Tibial nerve (tissue), 4 donors: ENCODE results near the gene SIMC1. TPM values are rescaled to one million over a fixed set of nuclear protein-coding genes. Genes with fewer than 3 reads are reported as not detected.

Experiments used
- DNase-seq, 2 donors: peaks; one replicate each; pipeline ENCODE4 v3.0.0-alpha.2; 2019; ENCODE audit warnings: low spot score in 2 of 2
- H3K27ac ChIP-seq, 4 donors: fragments of 200-600 bp; sonication (generic) in 3 of 4; one replicate each; pipeline ENCODE4 v1.5.1; 2017 to 2019; ENCODE audit warnings: mild to moderate bottlenecking in 1 of 4
- H3K27me3 ChIP-seq, 2 donors: fragments of 200-600 bp; sonication (generic) in 1 of 2; one replicate each; pipeline versions ENCODE4 v1.5.1 to v1.6.0; 2017 to 2019
- H3K36me3 ChIP-seq, 3 donors: fragments of 200-600 bp; sonication (generic); one replicate each; pipeline ENCODE4 v1.5.1; 2018 to 2019
- H3K4me1 ChIP-seq, 4 donors: fragments of 200-600 bp; sonication (generic) in 3 of 4; one replicate each; pipeline ENCODE4 v1.5.1; 2017 to 2019
- H3K4me3 ChIP-seq, 4 donors: fragments of 200-600 bp; sonication (generic) in 3 of 4; one replicate each; pipeline ENCODE4 v1.5.1; 2017 to 2019; ENCODE audit warnings: mild to moderate bottlenecking in 1 of 4, moderate library complexity in 1 of 4
- H3K9me3 ChIP-seq, 4 donors: fragments of 200-600 bp; sonication (generic) in 3 of 4; one replicate each; pipeline ENCODE4 v1.5.1; 2017 to 2019
- CTCF ChIP-seq, 5 experiments: fragments of 200-600 bp in 3 of 5; fragments of 450-650 bp in 2 of 5; sonication (generic) in 3 of 5; IDR thresholded peaks; one replicate each; pipeline ENCODE4 v1.5.1; 2016 to 2019; ENCODE audit warnings: antibody characterized with exemption in 5 of 5, mild to moderate bottlenecking in 3 of 5, moderate library complexity in 2 of 5
- EP300 ChIP-seq, 2 donors: sonication (generic); formaldehyde crosslinking; IDR thresholded peaks; one replicate each; pipeline ENCODE4 v1.6.1; 2017; ENCODE audit warnings: antibody characterized with exemption in 2 of 2, mild to moderate bottlenecking in 1 of 2
- POLR2A ChIP-seq, 2 donors: fragments of 450-650 bp; IDR thresholded peaks; one replicate each; pipeline ENCODE4 v1.6.1; 2017; ENCODE audit warnings: antibody characterized with exemption in 2 of 2, mild to moderate bottlenecking in 2 of 2, moderate library complexity in 2 of 2
- WGBS, 2 donors: methylation state at CpG; one replicate each; pipeline ENCODE4 v1.1.5; 2018; 5-methylcytosine and 5-hydroxymethylcytosine counted together
- total RNA-seq, 4 donors: library from RNA; depleted of rRNA; stranded (reverse); fragments of >200 nt; gene quantifications; one replicate each; pipeline ENCODE4 v1.1.0, GENCODE V29; 2016

Gene SIMC1
- total RNA-seq, 4 donors from 2014 or later: 3.7 to 11.1 (median 8.2) TPM

GRCh38 chr5:176355400-176356178, 117.4 kb downstream of the SIMC1 start:
- peaks cover 0 to 79% (median 20%) of the 10 kb centered on the region in 3 donors for H3K36me3 ChIP-seq
- no peak for DNase-seq
- WGBS, 2 donors: 89 to 92% methylated on average over 16 of the region's 16 CpGs
- H3K9me3 ChIP-seq: no peaks in the 10 kb centered on the region
- no peak overlapping the region for H3K27ac ChIP-seq
- H3K27me3 ChIP-seq: no peaks in the 10 kb centered on the region
- H3K4me3 ChIP-seq: no peak overlapping the region
- H3K4me1 ChIP-seq: peaks cover 0 to 29% (median 6%) of the 10 kb centered on the region in 4 donors
- TF ChIP-seq POLR2A (IDR thresholded peaks at IDR 0.05): no peak
- TF ChIP-seq EP300 (IDR thresholded peaks at IDR 0.05): no peak
- TF ChIP-seq CTCF (IDR thresholded peaks at IDR 0.05): no peak

DNA sequence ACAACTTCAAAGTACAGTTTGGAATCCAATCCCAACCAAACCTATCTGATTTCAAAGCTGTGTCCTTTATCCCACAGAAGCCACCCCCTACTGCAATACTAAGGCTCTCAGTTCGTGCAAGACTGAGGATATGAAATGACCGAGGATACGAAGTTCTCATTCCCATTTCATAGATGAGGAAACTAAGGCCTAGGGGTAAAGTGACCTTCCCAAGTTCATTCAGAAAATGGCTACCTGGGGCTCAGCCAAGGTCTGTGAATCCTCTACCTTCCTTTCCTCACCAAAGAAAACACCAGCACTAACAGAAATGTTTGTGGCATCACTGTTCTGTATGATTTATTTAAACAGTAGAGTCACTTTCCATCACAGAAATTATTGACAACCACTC, 117.9 kb downstream of the SIMC1 start:
- Histone ChIP-seq H3K4me3 (no peak overlapping the region), H3K36me3 (peaks cover 0 to 73% (median 20%) of the 10 kb centered on the region in 3 donors), H3K27me3 (no peaks in the 10 kb centered on the region), H3K9me3 (no peaks in the 10 kb centered on the region), H3K4me1 (peaks cover 0 to 32% (median 10%) of the 10 kb centered on the region in 4 donors), H3K27ac (no peak overlapping the region)
- WGBS, 2 donors: 84 to 85% methylated on average over 3 of the region's 3 CpGs
- no peak for TF ChIP-seq POLR2A (IDR thresholded peaks at IDR 0.05)
- TF ChIP-seq CTCF (IDR thresholded peaks at IDR 0.05): no peak
- TF ChIP-seq EP300 (IDR thresholded peaks at IDR 0.05): no peak
- DNase-seq: no peak

DNA sequence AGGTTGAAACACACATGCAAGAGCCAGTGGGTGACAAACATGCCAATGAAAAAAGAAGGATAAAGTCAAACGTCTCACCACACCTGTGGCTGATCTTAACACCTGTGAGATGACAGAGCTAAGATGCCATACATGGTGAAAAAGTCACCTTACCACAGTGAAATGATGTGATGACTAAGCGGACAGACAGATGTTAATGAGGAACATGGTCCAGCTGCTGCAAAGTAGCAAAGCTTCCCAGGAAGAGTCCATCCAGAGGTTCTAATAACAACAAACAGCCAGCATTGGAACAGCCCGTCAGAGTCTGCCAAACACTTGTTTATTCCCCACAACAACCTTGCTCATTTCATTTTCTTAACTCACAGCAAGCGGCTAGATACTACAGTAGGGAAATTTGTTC, 121.4 kb downstream of the SIMC1 start:
- Histone ChIP-seq H3K27ac (no peak overlapping the region), H3K9me3 (no peaks in the 10 kb centered on the region), H3K27me3 (no peaks in the 10 kb centered on the region), H3K4me1 (peaks cover 0 to 37% (median 12%) of the 10 kb centered on the region in 4 donors), H3K36me3 (peaks cover 0 to 39% (median under 1%) of the 10 kb centered on the region in 3 donors), H3K4me3 (no peak overlapping the region)
- no peak for DNase-seq
- WGBS, 2 donors: 61 to 68% methylated on average over 4 of the region's 4 CpGs
- TF ChIP-seq CTCF (IDR thresholded peaks at IDR 0.05): no peak
- no peak for TF ChIP-seq EP300 (IDR thresholded peaks at IDR 0.05)

DNA sequence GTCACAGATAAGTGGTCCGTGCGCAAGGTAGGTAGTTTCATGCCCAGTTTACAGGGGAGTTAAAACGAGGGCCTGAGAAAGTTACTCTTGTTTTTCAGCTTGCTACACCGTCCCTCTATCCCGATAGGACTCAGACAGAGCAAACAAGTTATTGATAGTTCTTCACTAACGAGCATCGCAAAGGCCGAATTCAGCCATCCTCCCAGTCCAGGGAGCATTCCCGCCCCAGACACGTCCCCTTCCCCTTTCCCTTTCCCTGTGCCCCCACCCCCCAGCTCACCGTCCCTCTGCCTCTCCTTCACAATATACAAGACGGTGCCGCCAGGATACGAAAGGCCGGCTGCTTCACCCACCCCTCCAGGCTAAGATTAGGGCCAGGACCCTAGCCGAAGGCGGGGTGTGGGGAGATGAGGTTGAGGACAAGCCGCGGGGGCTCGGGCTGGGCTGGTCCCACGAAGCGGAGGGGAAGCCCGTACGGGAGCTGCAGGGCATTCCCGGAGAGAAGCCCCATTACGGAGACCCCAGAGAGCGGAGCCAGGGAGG, 122.7 kb downstream of the SIMC1 start:
- Histone ChIP-seq H3K4me3 (peak overlapping the region; percentile 65 to 99 (median 78)), H3K27ac (peak overlapping the region; percentile 22 to 89 (median 82)), H3K27me3 (no peaks in the 10 kb centered on the region), H3K4me1 (peaks cover 0 to 41% (median 14%) of the 10 kb centered on the region in 4 donors), H3K36me3 (peaks cover 0 to 31% (median 0%) of the 10 kb centered on the region in 3 donors), H3K9me3 (no peaks in the 10 kb centered on the region)
- peak in 1 of 2 donors; percentile 9 for DNase-seq
- WGBS, 2 donors: 2 to 3% methylated on average over 26 to 27 of the region's 27 CpGs
- TF ChIP-seq POLR2A (IDR thresholded peaks at IDR 0.05) (no peak), EP300 (IDR thresholded peaks at IDR 0.05) (no peak), CTCF (IDR thresholded peaks at IDR 0.05) (no peak)
